ENCODE results near the gene CRB2.

The CRB2 gene

GRCh38 chr9:123355761-123356431, at the start of gene CRB2:
Gene CRB2, plus strand, starts transcription at chr9:123356197. Its CDS starts 64 bp downstream, at chr9:123356261.
- no peak for DNase-seq (ENCODE audit: low read depth in 2 of 2)

DNA sequence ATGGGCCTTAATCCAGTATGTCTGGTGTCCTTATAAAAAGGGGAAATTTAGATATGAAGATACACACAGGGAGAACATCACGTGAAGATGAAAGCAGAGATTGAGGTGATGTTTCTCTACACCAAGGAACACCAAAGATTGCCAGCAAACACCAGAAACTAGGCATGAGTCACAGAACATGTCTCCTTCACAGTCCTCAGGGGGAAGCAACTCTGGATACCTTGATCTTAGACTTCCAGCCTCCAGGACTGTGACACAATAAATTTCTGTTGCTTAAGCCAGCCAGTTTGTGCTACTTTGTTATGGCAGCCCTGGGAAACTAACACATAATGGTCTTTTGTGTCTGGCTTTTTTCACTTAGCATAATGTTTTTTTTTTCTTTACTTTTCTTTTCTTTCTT, 46.4 kb upstream of the CRB2 start:
- DNase-seq (ENCODE audit: low read depth in 2 of 2): no peak

DNA sequence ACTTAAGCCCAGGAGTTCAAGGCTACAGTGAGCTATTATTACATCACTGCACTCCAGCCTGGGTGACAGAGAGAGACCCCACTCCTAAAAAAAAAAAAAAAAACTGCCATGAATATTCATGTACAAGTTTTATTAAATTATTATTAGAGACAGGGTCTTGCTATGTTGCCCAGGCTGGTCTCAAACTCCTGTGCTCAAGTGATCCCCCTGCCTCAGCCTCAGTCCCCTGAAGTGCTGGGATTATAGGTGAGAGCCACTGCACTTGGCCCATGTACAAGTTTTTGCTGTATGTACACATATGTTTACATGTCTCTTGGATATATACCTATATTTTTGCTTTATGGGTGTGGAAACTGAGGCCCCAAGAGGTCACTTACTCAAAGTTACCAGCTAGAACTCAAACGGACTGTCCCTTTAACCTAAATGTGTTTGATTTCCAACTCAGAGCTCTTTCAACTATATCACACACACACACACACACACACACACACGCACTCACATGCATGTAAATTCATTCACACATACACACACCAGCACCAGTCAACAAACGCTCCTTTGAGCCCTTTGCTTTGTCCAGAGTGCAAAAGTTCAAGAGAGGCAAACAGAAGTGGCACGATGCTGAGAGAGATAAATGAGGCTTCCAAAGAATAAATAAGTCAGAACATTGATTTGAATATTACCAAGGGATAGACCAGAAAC, 45.3 kb upstream of the CRB2 start:
- no peak for DNase-seq (ENCODE audit: low read depth in 2 of 2)

GRCh38 chr9:123311250-123311752, 44.7 kb upstream of the CRB2 start:
- DNase-seq (ENCODE audit: low read depth in 2 of 2): no peak

- DNase-seq (ENCODE audit: low read depth in 2 of 2): no peak
These were observed 43.6 kb upstream of the CRB2 start for GRCh38 chr9:123312306-123312877.

DNA sequence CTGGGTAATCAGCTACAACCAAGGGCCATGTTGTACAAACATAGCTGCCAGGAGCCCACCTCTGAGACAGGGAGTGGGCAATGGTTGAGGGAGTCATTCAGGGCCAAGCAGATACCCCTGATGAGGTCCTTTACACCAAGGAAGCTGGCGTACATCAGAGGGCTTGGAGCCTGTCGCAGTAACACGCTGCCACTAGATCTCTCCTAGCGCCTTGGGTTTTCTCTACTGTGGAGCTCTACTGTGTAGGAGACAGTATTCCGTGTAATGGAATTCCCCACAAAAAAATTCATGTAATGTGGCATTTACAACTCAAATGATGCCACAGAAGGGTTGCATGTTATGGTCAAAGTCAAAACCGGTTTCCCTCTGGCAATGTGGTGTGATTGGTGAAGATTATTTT, 41.4 kb upstream of the CRB2 start:
- DNase-seq (ENCODE audit: low read depth in 2 of 2): no peak

- DNase-seq (ENCODE audit: low read depth in 2 of 2): no peak
These were observed 40.4 kb upstream of the CRB2 start for GRCh38 chr9:123315635-123316034.

- no peak for DNase-seq (ENCODE audit: low read depth in 2 of 2)
These were observed 39.8 kb upstream of the CRB2 start for GRCh38 chr9:123316053-123316718.

GRCh38 chr9:123318202-123318601, 37.8 kb upstream of the CRB2 start:
- no peak for DNase-seq (ENCODE audit: low read depth in 2 of 2)

- no peak for DNase-seq (ENCODE audit: low read depth in 2 of 2)
These were observed 37.0 kb upstream of the CRB2 start for GRCh38 chr9:123318961-123319421.

GRCh38 chr9:123319541-123320339, 36.3 kb upstream of the CRB2 start:
- DNase-seq (ENCODE audit: low read depth in 2 of 2): no peak

- no peak for DNase-seq (ENCODE audit: low read depth in 2 of 2)
These were observed 35.2 kb upstream of the CRB2 start for GRCh38 chr9:123320814-123321213.

DNA sequence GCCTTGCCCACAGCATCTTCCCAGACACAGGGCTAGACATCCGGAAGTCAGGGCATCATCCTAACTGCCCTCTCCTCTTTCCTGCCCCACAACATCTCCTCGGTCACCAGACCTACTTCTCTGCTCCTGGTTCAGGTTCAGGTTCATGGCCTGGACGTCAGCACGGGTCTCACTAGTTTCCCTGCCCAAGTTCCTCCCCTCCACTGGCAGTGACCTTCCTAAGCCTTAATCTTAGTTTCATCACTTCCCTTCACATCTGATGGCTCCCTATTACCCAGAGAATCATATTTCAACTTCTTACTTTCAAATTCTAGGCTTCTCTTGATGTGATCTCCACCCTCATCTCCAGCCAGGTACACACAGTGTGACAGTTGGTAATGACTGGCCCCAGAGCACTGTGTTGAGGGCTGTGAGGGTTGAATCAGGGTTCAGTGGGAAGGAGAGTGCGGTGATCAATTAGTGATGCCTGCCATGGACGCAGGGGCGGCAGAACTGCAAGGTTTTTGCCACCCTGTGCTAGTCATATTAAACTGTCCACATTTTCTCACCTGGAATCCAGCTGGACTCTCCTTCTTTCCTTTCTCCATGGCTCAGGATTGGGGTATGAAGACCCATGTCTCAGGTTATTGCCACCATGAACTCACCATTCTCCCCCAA, 34.3 kb upstream of the CRB2 start:
- DNase-seq (ENCODE audit: low read depth in 2 of 2): no peak

- DNase-seq (ENCODE audit: low read depth in 2 of 2): peak; percentile 29 to 31
These were observed 33.5 kb upstream of the CRB2 start for GRCh38 chr9:123322273-123323195.

DNA sequence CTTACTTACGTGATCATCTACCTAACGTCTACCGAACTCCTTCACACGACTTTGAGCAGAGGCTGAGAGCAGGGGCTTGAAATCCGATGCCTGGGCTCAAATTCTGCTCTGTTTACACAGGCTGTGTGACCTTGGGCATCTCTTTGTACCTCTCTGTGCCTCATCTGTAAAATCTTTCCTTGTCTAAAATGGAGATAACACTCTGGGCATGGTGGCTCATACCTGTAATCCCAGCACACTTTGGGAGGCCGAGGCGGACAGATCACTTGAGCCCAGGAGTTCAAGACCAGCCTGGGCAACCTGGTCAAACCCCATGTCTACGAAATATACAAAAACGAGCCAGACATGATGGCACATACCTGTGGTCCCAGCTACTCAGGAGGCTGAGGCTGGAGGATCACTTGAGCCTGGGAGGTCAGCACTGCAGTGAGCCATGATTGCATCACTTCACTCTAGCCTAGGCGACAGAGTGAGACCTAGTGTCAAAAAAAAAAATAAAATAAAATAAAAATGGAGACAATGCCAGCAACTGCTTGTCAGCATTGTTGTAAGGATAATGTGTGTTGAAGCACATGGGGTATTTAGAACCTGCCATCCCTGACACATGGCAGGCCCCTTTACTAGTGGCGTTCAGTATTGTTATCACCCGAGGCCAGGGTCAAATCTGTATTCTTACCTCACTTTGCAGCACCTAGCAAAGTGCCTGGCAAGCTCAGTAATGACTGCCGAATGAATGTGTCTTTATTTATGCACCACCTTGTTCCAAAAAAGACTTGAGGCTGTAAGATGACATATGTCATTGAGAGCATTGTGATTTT, 32.6 kb upstream of the CRB2 start:
- no peak for DNase-seq (ENCODE audit: low read depth in 2 of 2)

GRCh38 chr9:123324767-123325183, 31.2 kb upstream of the CRB2 start:
- no peak for DNase-seq (ENCODE audit: low read depth in 2 of 2)

GRCh38 chr9:123326187-123326586, 29.8 kb upstream of the CRB2 start:
- DNase-seq (ENCODE audit: low read depth in 2 of 2): no peak

- no peak for DNase-seq (ENCODE audit: low read depth in 2 of 2)
These were observed 29.3 kb upstream of the CRB2 start for GRCh38 chr9:123326662-123327093.

DNA sequence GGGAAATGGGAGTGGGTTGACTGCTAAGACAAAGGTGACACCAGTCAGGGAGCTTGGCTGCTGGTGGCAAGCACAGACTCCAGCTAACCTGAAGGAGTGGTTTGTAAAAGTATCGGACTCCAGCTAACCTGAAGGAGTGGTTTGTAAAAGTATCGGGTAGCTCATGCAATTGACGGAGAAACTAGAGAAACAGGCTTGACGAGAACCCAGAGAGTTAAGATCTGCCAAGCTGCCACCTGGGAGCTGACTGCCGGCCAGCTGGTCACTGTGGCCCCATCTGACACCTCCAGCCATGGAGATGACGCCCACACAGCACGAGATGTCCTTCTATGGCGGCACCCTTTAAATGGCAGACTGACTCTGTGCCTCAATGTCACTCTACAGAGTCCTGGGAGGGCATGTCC, 28.3 kb upstream of the CRB2 start:
- DNase-seq (ENCODE audit: low read depth in 2 of 2): no peak

All from stimulated activated CD8-positive, alpha-beta memory T cell treated with anti-CD3 and anti-CD28 coated beads, Interleukin-7, amount 100 ng/mL, for 1 hour (primary cell).